ENCODE measurements around the gene MACROD2. TPM values are rescaled to one million over a fixed set of nuclear protein-coding genes. Genes with fewer than 3 reads are reported as not detected.

MACROD2 gene
- polyA plus RNA-seq, 1 donor (not counting 4 experiments of a cell fraction or from before 2014, with no cell fraction given): 0.71 TPM

DNA sequence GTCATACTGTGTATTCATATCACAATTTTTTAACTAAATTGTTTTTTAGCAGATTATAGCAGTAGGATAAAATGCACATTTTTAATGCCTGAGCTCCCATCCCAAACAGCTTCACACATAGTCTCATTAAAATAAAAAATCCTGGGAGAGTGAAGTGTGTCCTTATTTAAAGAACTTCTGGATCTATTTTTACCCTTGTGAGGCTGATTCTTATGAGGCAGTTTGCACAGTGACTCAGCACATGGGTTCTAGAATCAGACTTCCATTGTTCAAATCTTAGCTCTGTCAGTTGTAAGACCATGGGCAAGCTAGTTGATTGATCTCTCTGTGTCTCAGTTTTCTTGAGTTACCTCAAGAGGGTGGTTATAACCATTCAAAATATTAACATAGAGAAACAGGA, 72.3 kb downstream of the MACROD2 start:
- Histone ChIP-seq H3K4me1 (ENCODE audit: control insufficient read depth, extremely low read depth, insufficient read depth, low read length) (no peaks in the 10 kb centered on the region), H3K27me3 (ENCODE audit: control insufficient read depth, extremely low read depth, insufficient read depth, low read length) (no peaks in the 10 kb centered on the region), H3K4me2 (ENCODE audit: control insufficient read depth, extremely low read depth, insufficient read depth, low read depth, low read length) (no peak overlapping the region), H3K9me1 (ENCODE audit: control insufficient read depth, extremely low read depth, insufficient read depth, low read length) (no peaks in the 10 kb centered on the region), H3K36me3 (ENCODE audit: control insufficient read depth in 2 of 2, extremely low read depth in 1 of 2, insufficient read depth in 2 of 2, low read length in 2 of 2) (no peaks in the 10 kb centered on the region), H3K4me3 (ENCODE audit: control insufficient read depth in 2 of 3, extremely low read depth in 1 of 3, insufficient read depth in 2 of 3, low read depth in 1 of 3, low read length in 3 of 3) (no peak overlapping the region), H3K79me2 (ENCODE audit: control insufficient read depth, insufficient read depth, low read length) (no peaks in the 10 kb centered on the region), H3K9ac (ENCODE audit: control insufficient read depth, extremely low read depth, insufficient read depth, low read length) (no peak overlapping the region), H2AFZ (ENCODE audit: control insufficient read depth, low read length) (no peak overlapping the region), H3K27ac (ENCODE audit: control insufficient read depth, insufficient read depth, low read length) (no peak overlapping the region), H4K20me1 (ENCODE audit: control insufficient read depth, extremely low read depth, insufficient read depth, low read length) (no peaks in the 10 kb centered on the region), H3K9me3 (ENCODE audit: control insufficient read depth, low read depth, low read length) (no peaks in the 10 kb centered on the region)
- dilution Hi-C loops (cut with MboI; ENCODE audit: extremely low pct_ligation_motif_present, low sequenced_read_pairs): no loop called here
- TF ChIP-seq CTCF (optimal IDR thresholded peaks at IDR 0.05 in 1 of 3, IDR thresholded peaks at IDR 0.05 in 1 of 3, conservative IDR thresholded peaks at IDR 0.05 in 1 of 3; ENCODE audit: extremely low read depth in 1 of 3, insufficient read depth in 2 of 3, low read length in 3 of 3) (no peak), EZH2 (IDR thresholded peaks at IDR 0.05; ENCODE audit: low read length) (no peak)
- DNase-seq (ENCODE audit: low read depth, low spot score) (no peak), FAIRE-seq (no peak)

DNA sequence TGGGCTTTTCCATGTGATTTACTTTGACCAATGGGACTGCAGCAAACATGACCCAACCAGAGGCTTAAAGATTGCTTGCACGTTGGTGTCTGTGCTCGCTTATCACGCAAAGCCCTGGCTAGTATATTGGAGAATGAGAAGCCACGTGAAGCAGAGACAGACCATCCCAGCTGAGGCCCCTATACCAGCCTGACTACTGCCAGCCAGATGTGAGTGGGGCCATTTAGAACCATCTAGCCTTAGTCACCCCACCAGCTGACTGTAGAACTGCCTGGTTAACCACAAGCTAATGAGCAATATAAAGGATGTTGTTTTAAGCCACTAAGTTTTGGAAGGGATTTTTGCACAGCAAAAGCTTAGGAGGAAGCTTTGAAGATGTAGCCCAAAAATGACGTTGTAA, 74.5 kb downstream of the MACROD2 start:
- Histone ChIP-seq H3K4me2 (ENCODE audit: control insufficient read depth, extremely low read depth, insufficient read depth, low read depth, low read length) (no peak overlapping the region), H3K9ac (ENCODE audit: control insufficient read depth, extremely low read depth, insufficient read depth, low read length) (no peak overlapping the region), H3K9me3 (ENCODE audit: control insufficient read depth, low read depth, low read length) (no peaks in the 10 kb centered on the region), H3K9me1 (ENCODE audit: control insufficient read depth, extremely low read depth, insufficient read depth, low read length) (no peaks in the 10 kb centered on the region), H3K36me3 (ENCODE audit: control insufficient read depth in 2 of 2, extremely low read depth in 1 of 2, insufficient read depth in 2 of 2, low read length in 2 of 2) (no peaks in the 10 kb centered on the region), H4K20me1 (ENCODE audit: control insufficient read depth, extremely low read depth, insufficient read depth, low read length) (no peaks in the 10 kb centered on the region), H2AFZ (ENCODE audit: control insufficient read depth, low read length) (no peak overlapping the region), H3K27ac (ENCODE audit: control insufficient read depth, insufficient read depth, low read length) (no peak overlapping the region), H3K4me3 (ENCODE audit: control insufficient read depth in 2 of 3, extremely low read depth in 1 of 3, insufficient read depth in 2 of 3, low read depth in 1 of 3, low read length in 3 of 3) (no peak overlapping the region), H3K27me3 (ENCODE audit: control insufficient read depth, extremely low read depth, insufficient read depth, low read length) (no peaks in the 10 kb centered on the region), H3K4me1 (ENCODE audit: control insufficient read depth, extremely low read depth, insufficient read depth, low read length) (no peaks in the 10 kb centered on the region), H3K79me2 (ENCODE audit: control insufficient read depth, insufficient read depth, low read length) (no peaks in the 10 kb centered on the region)
- dilution Hi-C loops (cut with MboI; ENCODE audit: extremely low pct_ligation_motif_present, low sequenced_read_pairs): no loop called here
- TF ChIP-seq CTCF (optimal IDR thresholded peaks at IDR 0.05 in 1 of 3, IDR thresholded peaks at IDR 0.05 in 1 of 3, conservative IDR thresholded peaks at IDR 0.05 in 1 of 3; ENCODE audit: extremely low read depth in 1 of 3, insufficient read depth in 2 of 3, low read length in 3 of 3): no peak
- TF ChIP-seq EZH2 (IDR thresholded peaks at IDR 0.05; ENCODE audit: low read length): no peak
- no peak for FAIRE-seq
- DNase-seq (ENCODE audit: low read depth, low spot score): no peak
